H54 (cell line): ENCODE results near the gene LRRC15.

Source experiments
- DNase-seq: peaks from one replicate; pipeline ENCODE4 v3.0.0; 2011; ENCODE audit warnings: low spot score, mixed read lengths; ENCODE audit not compliant: insufficient read length
- FAIRE-seq: peaks from 3 replicates; lab custom pipeline; 2011; peaks lifted over from hg19 to GRCh38; lab: Jason Lieb, UNC
- POLR2A ChIP-seq: IDR thresholded peaks from 2 replicates; pipeline ENCODE4 v1.6.1; 2011; ENCODE audit warnings: low read depth, mild to moderate bottlenecking, low read length

The LRRC15 gene

GRCh38 chr3:194308601-194309449 is 60.7 kb downstream of the LRRC15 start:
- no peak for DNase-seq
- FAIRE-seq, result no peak
- no peak for TF ChIP-seq POLR2A

- no peak for FAIRE-seq
- no peak for TF ChIP-seq POLR2A
Observed at GRCh38 chr3:194307849-194308248, 61.7 kb downstream of the LRRC15 start.

GRCh38 chr3:194306771-194307640 is 62.5 kb downstream of the LRRC15 start:
- DNase-seq (no peak), FAIRE-seq (no peak)
- no peak for TF ChIP-seq POLR2A

More at GRCh38 chr3:194307849-194308248, 61.7 kb downstream of the LRRC15 start:
- no peak for DNase-seq

- no peak for TF ChIP-seq POLR2A
- DNase-seq (no peak), FAIRE-seq (no peak)
Observed at GRCh38 chr3:194306109-194306686, 63.3 kb downstream of the LRRC15 start.

- FAIRE-seq (no peak), DNase-seq (no peak)
Observed at GRCh38 chr3:194305356-194306108, 64.0 kb downstream of the LRRC15 start.

More at GRCh38 chr3:194305356-194306108, 64.0 kb downstream of the LRRC15 start:
- TF ChIP-seq POLR2A, result no peak
